ENCODE measurements around the gene KIAA0930.

DNA sequence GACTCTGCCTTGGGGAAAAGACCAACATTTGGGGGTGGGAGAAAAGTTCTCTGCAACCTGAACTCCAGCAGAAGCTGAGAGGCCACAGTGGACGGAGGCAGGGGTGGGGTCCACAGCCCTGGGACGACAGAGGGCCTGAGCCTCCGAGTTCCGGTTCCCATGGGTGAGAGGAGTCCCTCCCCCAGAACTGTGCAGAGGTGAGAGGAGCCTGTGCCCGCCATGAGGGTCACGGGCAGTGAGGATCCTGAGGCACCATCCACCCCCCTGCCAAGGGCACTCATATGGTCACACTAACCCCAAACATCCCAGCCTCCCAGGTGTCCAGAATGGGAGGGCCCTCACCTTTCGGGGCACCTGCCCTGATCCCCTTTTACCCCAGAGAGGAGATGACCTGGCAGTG, 30.5 kb downstream of the KIAA0930 start:
- TF ChIP-seq SIN3A (IDR thresholded peaks at IDR 0.05; ENCODE audit: borderline replicate concordance, insufficient read depth, low read length) (no peak), FOXP2 (optimal IDR thresholded peaks at IDR 0.05; ENCODE audit: borderline replicate concordance, extremely low read depth, extremely low read length, insufficient read depth) (no peak), TAF1 (IDR thresholded peaks at IDR 0.05; ENCODE audit: borderline replicate concordance, insufficient read depth, low read length) (no peak)
- TF ChIP-seq, protein P1, sequence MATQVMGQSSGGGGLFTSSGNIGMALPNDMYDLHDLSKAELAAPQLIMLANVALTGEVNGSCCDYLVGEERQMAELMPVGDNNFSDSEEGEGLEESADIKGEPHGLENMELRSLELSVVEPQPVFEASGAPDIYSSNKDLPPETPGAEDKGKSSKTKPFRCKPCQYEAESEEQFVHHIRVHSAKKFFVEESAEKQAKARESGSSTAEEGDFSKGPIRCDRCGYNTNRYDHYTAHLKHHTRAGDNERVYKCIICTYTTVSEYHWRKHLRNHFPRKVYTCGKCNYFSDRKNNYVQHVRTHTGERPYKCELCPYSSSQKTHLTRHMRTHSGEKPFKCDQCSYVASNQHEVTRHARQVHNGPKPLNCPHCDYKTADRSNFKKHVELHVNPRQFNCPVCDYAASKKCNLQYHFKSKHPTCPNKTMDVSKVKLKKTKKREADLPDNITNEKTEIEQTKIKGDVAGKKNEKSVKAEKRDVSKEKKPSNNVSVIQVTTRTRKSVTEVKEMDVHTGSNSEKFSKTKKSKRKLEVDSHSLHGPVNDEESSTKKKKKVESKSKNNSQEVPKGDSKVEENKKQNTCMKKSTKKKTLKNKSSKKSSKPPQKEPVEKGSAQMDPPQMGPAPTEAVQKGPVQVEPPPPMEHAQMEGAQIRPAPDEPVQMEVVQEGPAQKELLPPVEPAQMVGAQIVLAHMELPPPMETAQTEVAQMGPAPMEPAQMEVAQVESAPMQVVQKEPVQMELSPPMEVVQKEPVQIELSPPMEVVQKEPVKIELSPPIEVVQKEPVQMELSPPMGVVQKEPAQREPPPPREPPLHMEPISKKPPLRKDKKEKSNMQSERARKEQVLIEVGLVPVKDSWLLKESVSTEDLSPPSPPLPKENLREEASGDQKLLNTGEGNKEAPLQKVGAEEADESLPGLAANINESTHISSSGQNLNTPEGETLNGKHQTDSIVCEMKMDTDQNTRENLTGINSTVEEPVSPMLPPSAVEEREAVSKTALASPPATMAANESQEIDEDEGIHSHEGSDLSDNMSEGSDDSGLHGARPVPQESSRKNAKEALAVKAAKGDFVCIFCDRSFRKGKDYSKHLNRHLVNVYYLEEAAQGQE (IDR thresholded peaks at IDR 0.05; ENCODE audit: insufficient read depth in 1 of 2, low read depth in 2 of 2, low read length in 2 of 2), result no peak
